Endothelial cell (in vitro differentiated cells): Measurements from ENCODE around the gene IL1A. TPM values are rescaled to one million over a fixed set of nuclear protein-coding genes. Genes with fewer than 3 reads are reported as not detected.
A peak's percentile ranks its signal among the peaks of the same experiment; 100 is the strongest.

ENCODE experiments used
- DNase-seq: peaks from one replicate; pipeline ENCODE4 v3.0.0; 2021; ENCODE audit warnings: low spot score
- H3K27ac Mint-ChIP-seq: one replicate; pipeline ENCODE4 v1.8.0; 2021; ENCODE audit warnings: mixed read lengths, inconsistent platforms; ENCODE audit not compliant: unreplicated experiment
- H3K27me3 Mint-ChIP-seq: one replicate; pipeline ENCODE4 v1.8.0; 2021; ENCODE audit warnings: mild to moderate bottlenecking, moderate library complexity, mixed read lengths, inconsistent platforms; ENCODE audit not compliant: unreplicated experiment
- H3K36me3 Mint-ChIP-seq: one replicate; pipeline ENCODE4 v1.8.0; 2021; ENCODE audit warnings: mild to moderate bottlenecking, low read depth, mixed read lengths, inconsistent platforms; ENCODE audit not compliant: unreplicated experiment
- H3K4me1 Mint-ChIP-seq: one replicate; pipeline ENCODE4 v1.8.0; 2021; ENCODE audit warnings: mild to moderate bottlenecking, mixed read lengths, inconsistent platforms; ENCODE audit not compliant: unreplicated experiment
- H3K4me3 Mint-ChIP-seq: one replicate; pipeline ENCODE4 v1.8.0; 2021; ENCODE audit warnings: mild to moderate bottlenecking, mixed read lengths, inconsistent platforms; ENCODE audit not compliant: unreplicated experiment
- H3K9me3 Mint-ChIP-seq: one replicate; pipeline ENCODE4 v1.8.0; 2021; ENCODE audit warnings: mixed read lengths, inconsistent platforms; ENCODE audit not compliant: unreplicated experiment
- total RNA-seq: library from RNA; stranded (reverse); fragmentation: NEBNext Ultra II Directional; extraction: Animal tissue kit (Norgen Biotek cat#: 25700); gene quantifications from one replicate; pipeline ENCODE4 v1.2.1, GENCODE V29; 2021; ENCODE audit not compliant: unreplicated experiment
- TF ChIP-seq, protein P1 (sequence below): fragments of 200-600 bp; sonication (generic); IDR thresholded peaks from one replicate; pipeline ENCODE4 v1.5.0; 2021; ENCODE audit warnings: antibody characterized with exemption; ENCODE audit not compliant: unreplicated experiment

IL1A gene
- total RNA-seq, 1 donor from 2014 or later = 0.26 TPM

DNA sequence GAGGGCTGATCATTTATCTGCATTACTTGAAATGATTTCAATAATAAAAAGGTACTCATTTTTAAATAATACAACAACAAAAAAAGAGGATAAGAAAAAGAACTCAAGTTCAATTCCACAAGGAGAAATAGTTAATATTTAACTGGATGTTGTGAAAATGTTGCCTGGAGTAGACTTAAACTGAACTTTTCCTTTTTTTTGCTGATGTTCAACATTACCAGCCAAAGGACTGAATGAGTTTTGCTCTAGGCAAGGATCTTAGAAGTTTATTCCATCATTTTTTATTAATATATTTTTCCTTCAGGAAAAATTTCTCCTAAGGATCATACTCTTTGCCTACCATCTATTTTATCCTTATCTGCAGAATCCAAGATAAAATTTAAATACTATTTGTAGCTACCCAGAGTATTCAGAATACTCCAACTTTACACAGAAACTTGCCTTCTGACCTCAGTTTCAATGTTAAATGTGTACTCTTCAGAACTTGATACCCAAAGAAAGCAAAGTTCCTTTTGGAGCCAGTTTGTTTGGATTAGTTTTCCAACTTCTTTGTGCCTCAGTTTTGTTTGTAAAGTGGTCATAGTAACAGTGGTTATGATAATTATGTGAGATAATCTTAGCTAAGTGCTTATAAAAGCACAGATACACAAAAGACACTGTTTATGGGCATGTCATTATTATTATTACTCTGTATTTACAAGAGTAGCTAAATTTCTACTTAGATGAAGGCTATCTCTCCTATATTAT, 32.7 kb downstream of the IL1A start:
- H3K27me3 Mint-ChIP-seq = peaks cover 4% of the 10 kb centered on the region
- peaks cover 5% of the 10 kb centered on the region for H3K36me3 Mint-ChIP-seq
- no peak overlapping the region for H3K27ac Mint-ChIP-seq
- no peak overlapping the region for H3K4me3 Mint-ChIP-seq
- TF ChIP-seq, protein P1, sequence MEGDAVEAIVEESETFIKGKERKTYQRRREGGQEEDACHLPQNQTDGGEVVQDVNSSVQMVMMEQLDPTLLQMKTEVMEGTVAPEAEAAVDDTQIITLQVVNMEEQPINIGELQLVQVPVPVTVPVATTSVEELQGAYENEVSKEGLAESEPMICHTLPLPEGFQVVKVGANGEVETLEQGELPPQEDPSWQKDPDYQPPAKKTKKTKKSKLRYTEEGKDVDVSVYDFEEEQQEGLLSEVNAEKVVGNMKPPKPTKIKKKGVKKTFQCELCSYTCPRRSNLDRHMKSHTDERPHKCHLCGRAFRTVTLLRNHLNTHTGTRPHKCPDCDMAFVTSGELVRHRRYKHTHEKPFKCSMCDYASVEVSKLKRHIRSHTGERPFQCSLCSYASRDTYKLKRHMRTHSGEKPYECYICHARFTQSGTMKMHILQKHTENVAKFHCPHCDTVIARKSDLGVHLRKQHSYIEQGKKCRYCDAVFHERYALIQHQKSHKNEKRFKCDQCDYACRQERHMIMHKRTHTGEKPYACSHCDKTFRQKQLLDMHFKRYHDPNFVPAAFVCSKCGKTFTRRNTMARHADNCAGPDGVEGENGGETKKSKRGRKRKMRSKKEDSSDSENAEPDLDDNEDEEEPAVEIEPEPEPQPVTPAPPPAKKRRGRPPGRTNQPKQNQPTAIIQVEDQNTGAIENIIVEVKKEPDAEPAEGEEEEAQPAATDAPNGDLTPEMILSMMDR = no peak
- H3K4me1 Mint-ChIP-seq = peaks cover 4% of the 10 kb centered on the region
- DNase-seq = no peak
- H3K9me3 Mint-ChIP-seq = no peaks in the 10 kb centered on the region

DNA sequence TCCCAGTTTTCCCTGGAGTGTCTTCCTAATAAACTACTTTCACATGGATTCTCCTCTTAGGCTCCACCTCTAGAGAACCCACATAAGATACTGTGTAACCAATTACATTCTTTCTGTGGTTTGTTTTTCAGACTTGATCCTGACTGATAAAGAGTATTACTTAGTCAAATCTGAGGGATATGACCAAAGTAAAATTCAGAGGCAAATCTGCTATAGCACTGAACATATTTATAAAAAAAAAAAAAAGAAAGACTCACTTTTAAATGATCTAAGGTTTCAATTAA, 33.8 kb downstream of the IL1A start:
- H3K36me3 Mint-ChIP-seq = peaks cover 5% of the 10 kb centered on the region
- peak overlapping the region; percentile 81 for H3K27ac Mint-ChIP-seq
- H3K4me3 Mint-ChIP-seq = no peak overlapping the region
- TF ChIP-seq, protein P1 = no peak
- H3K9me3 Mint-ChIP-seq = no peaks in the 10 kb centered on the region
- peaks cover 4% of the 10 kb centered on the region for H3K4me1 Mint-ChIP-seq
- DNase-seq = no peak
- H3K27me3 Mint-ChIP-seq = peaks cover 4% of the 10 kb centered on the region

GRCh38 chr2:112749755-112750559, 34.3 kb downstream of the IL1A start:
- Mint-ChIP-seq H3K4me3 (no peak overlapping the region), H3K36me3 (peaks cover 5% of the 10 kb centered on the region), H3K9me3 (no peaks in the 10 kb centered on the region), H3K27ac (peak overlapping the region; percentile 81), H3K4me1 (peaks cover 4% of the 10 kb centered on the region), H3K27me3 (peaks cover 4% of the 10 kb centered on the region)
- TF ChIP-seq, protein P1 = peak; percentile 91
- peak; percentile 91 for DNase-seq

DNA sequence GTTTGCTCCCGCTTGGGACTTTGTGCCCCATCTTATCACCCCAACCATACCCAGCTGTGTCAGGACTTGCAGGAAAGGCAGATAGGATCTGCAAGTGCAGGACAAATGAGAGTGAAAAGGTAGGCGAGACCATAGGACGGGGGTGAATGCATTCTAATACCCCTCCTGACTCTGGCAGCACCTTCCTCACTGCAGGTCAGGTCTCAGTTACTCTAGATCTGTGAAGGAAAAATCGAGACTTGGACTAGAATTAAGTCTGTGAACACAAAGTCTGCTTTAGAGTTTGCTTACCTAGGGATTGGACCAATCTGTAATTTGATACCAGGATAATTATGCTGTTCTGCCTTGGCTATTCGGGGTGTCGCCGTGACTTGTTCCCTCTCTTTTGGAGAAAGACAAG, 43.8 kb downstream of the IL1A start:
- TF ChIP-seq, protein P1 = no peak
- Mint-ChIP-seq H3K27me3 (peaks cover 2% of the 10 kb centered on the region), H3K4me3 (no peak overlapping the region), H3K27ac (no peak overlapping the region), H3K9me3 (no peaks in the 10 kb centered on the region), H3K4me1 (no peaks in the 10 kb centered on the region), H3K36me3 (peaks cover 3% of the 10 kb centered on the region)
- DNase-seq = no peak
